Glomerular visceral epithelial cell (primary cell): ENCODE data around the gene CMTM2.
"Not testable (repeated sequence)": the region's sequence is repeated elsewhere in the genome, so short reads cannot be mapped to it uniquely, and the experiment has no call there.

ENCODE experiments used
- DNase-seq: peaks from one replicate; pipeline ENCODE4 v3.0.0-alpha.2; 2016; ENCODE audit errors: extremely low spot score

Gene CMTM2

DNA sequence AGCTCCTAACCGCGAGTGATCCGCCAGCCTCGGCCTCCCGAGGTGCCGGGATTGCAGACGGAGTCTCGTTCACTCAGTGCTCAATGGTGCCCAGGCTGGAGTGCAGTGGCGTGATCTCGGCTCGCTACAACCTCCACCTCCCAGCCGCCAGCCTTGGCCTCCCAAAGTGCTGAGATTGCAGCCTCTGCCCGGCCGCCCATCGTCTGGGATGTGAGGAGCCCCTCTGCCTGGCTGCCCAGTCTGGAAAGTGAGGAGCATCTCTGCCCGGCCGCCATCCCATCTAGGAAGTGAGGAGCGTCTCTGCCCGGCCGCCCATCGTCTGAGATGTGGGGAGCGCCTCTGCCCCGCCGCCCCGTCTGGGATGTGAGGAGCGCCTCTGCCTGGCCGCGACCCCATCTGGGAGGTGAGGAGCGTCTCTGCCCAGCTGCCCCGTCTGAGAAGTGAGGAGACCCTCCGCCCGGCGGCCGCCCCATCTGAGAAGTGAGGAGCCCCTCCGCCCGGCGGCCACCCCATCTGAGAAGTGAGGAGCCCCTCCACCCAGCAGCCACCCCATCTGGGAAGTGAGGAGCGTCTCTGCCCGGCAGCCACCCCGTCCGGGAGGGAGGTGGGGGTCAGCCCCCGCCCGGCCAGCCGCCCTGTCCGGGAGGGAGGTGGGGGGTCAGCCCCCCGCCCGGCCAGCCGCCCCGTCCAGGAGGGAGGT lies 51.4 kb downstream of the CMTM2 start:
- not testable (repeated sequence) for DNase-seq

DNA sequence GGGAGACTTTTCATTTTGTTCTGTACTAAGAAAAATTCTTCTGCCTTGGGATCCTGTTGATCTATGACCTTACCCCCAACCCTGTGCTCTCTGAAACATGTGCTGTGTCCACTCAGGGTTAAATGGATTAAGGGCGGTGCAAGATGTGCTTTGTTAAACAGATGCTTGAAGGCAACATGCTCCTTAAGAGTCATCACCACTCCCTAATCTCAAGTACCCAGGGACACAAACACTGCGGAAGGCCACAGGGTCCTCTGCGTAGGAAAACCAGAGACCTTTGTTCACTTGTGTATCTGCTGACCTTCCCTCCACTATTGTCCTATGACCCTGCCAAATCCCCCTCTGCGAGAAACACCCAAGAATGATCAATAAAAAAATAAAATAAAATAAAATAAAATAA lies 52.3 kb downstream of the CMTM2 start:
- not testable (repeated sequence) for DNase-seq

DNA sequence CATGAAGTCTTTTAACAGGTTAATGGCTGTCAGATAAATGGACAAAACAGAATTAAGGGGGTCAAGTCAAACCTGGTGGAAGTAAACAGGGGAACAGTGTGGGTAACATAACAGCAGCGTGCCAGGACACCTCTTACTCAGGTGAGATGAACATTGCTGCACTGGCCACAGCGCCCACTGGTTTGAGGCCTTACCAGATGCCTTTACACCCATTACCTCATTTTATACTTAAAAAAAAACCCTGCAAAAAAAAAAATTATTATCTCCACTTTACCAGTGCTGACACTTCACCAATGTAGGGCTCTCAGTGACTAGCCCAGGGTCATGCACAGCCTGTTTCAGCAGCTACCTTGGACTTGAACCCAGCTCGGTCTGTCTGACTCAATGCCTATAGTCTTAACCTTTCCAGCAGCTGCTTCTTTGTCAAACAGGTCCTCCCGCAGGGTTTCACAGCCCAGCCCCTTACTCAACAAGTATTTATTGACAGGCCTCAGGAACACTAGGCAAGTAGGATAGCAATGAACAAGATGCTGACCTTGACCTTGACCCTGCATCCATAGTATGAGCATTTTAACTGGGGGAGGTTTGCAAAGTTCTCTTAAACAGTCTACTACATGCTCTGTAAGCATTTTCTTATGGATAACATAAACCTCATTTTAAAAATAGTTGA lies 55.4 kb downstream of the CMTM2 start:
- DNase-seq, result no peak

DNA sequence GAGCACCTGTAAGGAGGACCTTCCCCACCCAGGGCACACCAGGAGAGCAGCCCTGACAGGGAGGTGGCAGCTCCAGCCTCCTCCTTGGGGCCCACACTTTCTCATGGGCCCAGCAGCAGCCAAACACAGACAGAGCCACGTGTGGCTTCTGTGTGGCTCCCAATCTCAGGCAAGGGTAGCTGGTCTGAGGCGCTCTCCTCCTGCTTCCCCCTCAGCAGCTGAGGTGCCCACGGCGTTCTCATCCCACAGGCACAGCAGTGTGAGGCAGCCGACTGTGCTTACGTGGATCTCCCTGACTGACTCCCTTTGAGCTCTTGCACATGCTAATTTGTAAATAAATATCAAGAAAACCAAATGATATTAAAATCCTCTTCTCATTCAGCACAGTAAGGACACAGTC lies 56.1 kb downstream of the CMTM2 start:
- no peak for DNase-seq

DNA sequence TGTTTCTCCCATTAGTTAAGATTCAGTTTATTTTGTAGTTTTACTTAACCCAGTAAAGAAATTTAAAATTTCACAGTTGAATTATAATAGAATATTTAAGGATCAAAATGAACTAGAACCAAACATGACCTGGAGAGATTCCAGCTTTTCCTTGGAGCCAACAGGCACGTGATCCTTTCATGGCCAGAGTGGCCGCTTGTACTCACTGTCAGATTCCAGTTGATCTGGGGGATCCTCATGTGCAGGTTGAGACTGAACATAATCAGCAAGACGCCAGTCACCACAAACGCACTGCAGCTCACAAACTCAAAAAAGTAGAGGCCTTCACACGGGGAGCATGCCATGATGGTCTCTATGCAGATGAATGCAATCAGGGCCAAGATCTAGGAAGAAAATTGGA lies 56.9 kb downstream of the CMTM2 start:
- no peak for DNase-seq

DNA sequence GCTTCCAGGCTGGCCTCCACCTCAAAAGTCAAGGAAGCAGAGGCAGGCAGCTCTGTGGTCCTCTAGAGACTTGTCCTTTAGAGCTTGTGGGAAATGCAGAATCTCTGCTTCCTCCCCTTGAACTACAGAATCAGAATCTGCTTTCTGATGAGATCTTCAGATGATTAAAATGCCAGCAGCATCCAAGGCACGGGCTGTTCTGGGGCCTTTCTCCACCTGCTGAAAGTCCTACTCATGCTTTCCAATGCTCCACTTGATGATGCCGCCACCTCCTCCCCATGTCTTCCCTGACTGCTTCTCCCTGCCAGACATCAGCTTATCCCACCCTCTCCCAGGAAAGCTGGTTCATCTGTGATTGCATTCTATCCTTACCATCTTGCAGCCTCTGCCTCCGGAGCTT lies 58.5 kb downstream of the CMTM2 start:
- no peak for DNase-seq
